KOPT-K1 (cell line): Measurements from ENCODE around the gene LIN9.

Source experiments
- H3K27ac ChIP-seq: fragments of 200-600 bp; sonication (generic); 2 replicates; pipeline ENCODE4 v1.5.1; 2016; ENCODE audit warnings: antibody characterized with exemption, mild to moderate bottlenecking, low read depth, low read length; ENCODE audit not compliant: poor library complexity, severe bottlenecking
- H3K36me3 ChIP-seq: fragments of 200-600 bp; sonication (generic); 2 replicates; pipeline ENCODE4 v1.5.1; 2017; ENCODE audit warnings: antibody characterized with exemption, mild to moderate bottlenecking, low read length, moderate library complexity; ENCODE audit not compliant: insufficient read depth
- H3K9me3 ChIP-seq: fragments of 200-600 bp; sonication (generic); 2 replicates; pipeline ENCODE4 v1.5.1; 2017; ENCODE audit warnings: antibody characterized with exemption, low read length, mild to moderate bottlenecking; ENCODE audit not compliant: insufficient read depth, poor library complexity, severe bottlenecking

Gene LIN9

GRCh38 chr1:226335661-226336060, 26.7 kb upstream of the LIN9 start:
- no peak overlapping the region for H3K27ac ChIP-seq
- no peaks in the 10 kb centered on the region for H3K36me3 ChIP-seq
- peaks cover 9% of the 10 kb centered on the region for H3K9me3 ChIP-seq

- H3K27ac ChIP-seq: no peak overlapping the region
These were observed 24.0 kb upstream of the LIN9 start for GRCh38 chr1:226332947-226333346.

GRCh38 chr1:226329237-226329636, 20.3 kb upstream of the LIN9 start:
- Histone ChIP-seq H3K9me3 (no peaks in the 10 kb centered on the region), H3K27ac (no peak overlapping the region), H3K36me3 (no peaks in the 10 kb centered on the region)

More at GRCh38 chr1:226332947-226333346, 24.0 kb upstream of the LIN9 start:
- no peaks in the 10 kb centered on the region for H3K36me3 ChIP-seq
- H3K9me3 ChIP-seq: no peaks in the 10 kb centered on the region

GRCh38 chr1:226327761-226328162, 18.8 kb upstream of the LIN9 start:
- H3K36me3 ChIP-seq: no peaks in the 10 kb centered on the region
- no peak overlapping the region for H3K27ac ChIP-seq
- no peaks in the 10 kb centered on the region for H3K9me3 ChIP-seq

- Histone ChIP-seq H3K36me3 (no peaks in the 10 kb centered on the region), H3K9me3 (no peaks in the 10 kb centered on the region), H3K27ac (no peak overlapping the region)
These were observed 16.2 kb upstream of the LIN9 start for GRCh38 chr1:226325178-226325577.

GRCh38 chr1:226324479-226324878, 15.5 kb upstream of the LIN9 start:
- no peaks in the 10 kb centered on the region for H3K36me3 ChIP-seq
- H3K27ac ChIP-seq: no peak overlapping the region
- no peaks in the 10 kb centered on the region for H3K9me3 ChIP-seq

GRCh38 chr1:226322986-226323385, 14.0 kb upstream of the LIN9 start:
- H3K27ac ChIP-seq: no peak overlapping the region
- H3K9me3 ChIP-seq: no peaks in the 10 kb centered on the region
- H3K36me3 ChIP-seq: no peaks in the 10 kb centered on the region

- Histone ChIP-seq H3K36me3 (no peaks in the 10 kb centered on the region), H3K27ac (no peak overlapping the region), H3K9me3 (no peaks in the 10 kb centered on the region)
These were observed 12.0 kb upstream of the LIN9 start for GRCh38 chr1:226320930-226321329.

- H3K27ac ChIP-seq: no peak overlapping the region
These were observed 9.5 kb upstream of the LIN9 start for GRCh38 chr1:226318471-226318870.

GRCh38 chr1:226314055-226314454, 5.1 kb upstream of the LIN9 start:
- Histone ChIP-seq H3K9me3 (peaks cover 4% of the 10 kb centered on the region), H3K36me3 (no peaks in the 10 kb centered on the region), H3K27ac (no peak overlapping the region)

More at GRCh38 chr1:226318471-226318870, 9.5 kb upstream of the LIN9 start:
- H3K36me3 ChIP-seq: no peaks in the 10 kb centered on the region
- peaks cover 4% of the 10 kb centered on the region for H3K9me3 ChIP-seq

GRCh38 chr1:226312065-226312464, 3.1 kb upstream of the LIN9 start:
- Histone ChIP-seq H3K36me3 (no peaks in the 10 kb centered on the region), H3K9me3 (peaks cover 4% of the 10 kb centered on the region), H3K27ac (no peak overlapping the region)

GRCh38 chr1:226311376-226311775, 2.4 kb upstream of the LIN9 start:
- H3K27ac ChIP-seq: no peak overlapping the region
- peaks cover 4% of the 10 kb centered on the region for H3K9me3 ChIP-seq
- no peaks in the 10 kb centered on the region for H3K36me3 ChIP-seq

- Histone ChIP-seq H3K27ac (peak overlapping the region; percentile 96), H3K36me3 (no peaks in the 10 kb centered on the region), H3K9me3 (peaks cover 4% of the 10 kb centered on the region)
These were observed 1.8 kb upstream of the LIN9 start for GRCh38 chr1:226310637-226311195.

- peaks cover 4% of the 10 kb centered on the region for H3K9me3 ChIP-seq
- H3K36me3 ChIP-seq: no peaks in the 10 kb centered on the region
- H3K27ac ChIP-seq: peak overlapping the region; percentile 96
These were observed 1.2 kb upstream of the LIN9 start for GRCh38 chr1:226310245-226310540.

- H3K9me3 ChIP-seq: peaks cover 4% of the 10 kb centered on the region
- H3K36me3 ChIP-seq: no peaks in the 10 kb centered on the region
- H3K27ac ChIP-seq: peak overlapping the region; percentile 96
These were observed 657 bp upstream of the LIN9 start for GRCh38 chr1:226309398-226310244.

GRCh38 chr1:226308166-226308722, 720 bp downstream of the LIN9 start:
- Histone ChIP-seq H3K27ac (peak overlapping the region; percentile 96), H3K36me3 (peaks cover 7% of the 10 kb centered on the region), H3K9me3 (no peaks in the 10 kb centered on the region)
